Measurements from ENCODE around the gene ISY1.
"Not testable (repeated sequence)": the region's sequence is repeated elsewhere in the genome, so short reads cannot be mapped to it uniquely, and the experiment has no call there.

Gene ISY1

GRCh38 chr3:129165594-129165993 is 4.7 kb upstream of the ISY1 start:
- not testable (repeated sequence) for DNase-seq

GRCh38 chr3:129164500-129164899 is 3.6 kb upstream of the ISY1 start:
- DNase-seq: no peak

GRCh38 chr3:129162729-129163579 is 2.1 kb upstream of the ISY1 start:
- DNase-seq: no peak

GRCh38 chr3:129161860-129162271 is 1.0 kb upstream of the ISY1 start:
- DNase-seq: no peak

- no peak for DNase-seq
Measured at GRCh38 chr3:129144786-129145185, 16.1 kb downstream of the ISY1 start.

GRCh38 chr3:129141011-129141410 is 19.9 kb downstream of the ISY1 start:
- DNase-seq: not testable (repeated sequence)

GRCh38 chr3:129139911-129140310 is 21.0 kb downstream of the ISY1 start:
- no peak for DNase-seq

GRCh38 chr3:129136275-129136674 is 24.6 kb downstream of the ISY1 start:
- not testable (repeated sequence) for DNase-seq

GRCh38 chr3:129132097-129132866 is 28.6 kb downstream of the ISY1 start:
- no peak for DNase-seq

- no peak for DNase-seq
Measured at GRCh38 chr3:129131465-129132088, 29.3 kb downstream of the ISY1 start.

- DNase-seq: no peak
Measured at GRCh38 chr3:129130291-129130813, 30.5 kb downstream of the ISY1 start.

- DNase-seq: no peak
Measured at GRCh38 chr3:129128357-129129155, 32.3 kb downstream of the ISY1 start.

- DNase-seq: no peak
Measured at GRCh38 chr3:129126726-129127280, 34.1 kb downstream of the ISY1 start.

GRCh38 chr3:129123314-129124060 is 37.4 kb downstream of the ISY1 start:
- DNase-seq: no peak

- DNase-seq: peak; percentile 52
Measured at GRCh38 chr3:129122412-129123011, 38.4 kb downstream of the ISY1 start.

- DNase-seq: peak; percentile 96
Measured at GRCh38 chr3:129121792-129122411, 39.0 kb downstream of the ISY1 start, which contains the start of gene RAB43. Gene RAB43 (minus strand): TSS chr3:129121804. CDS start chr3:129121489, 315 bp downstream.

- no peak for DNase-seq
Measured at GRCh38 chr3:129121016-129121791, 39.7 kb downstream of the ISY1 start.

GRCh38 chr3:129120254-129121004 is 40.4 kb downstream of the ISY1 start:
- peak; percentile 90 for DNase-seq

Measured in right hindlimb (tissue), 1 donor.